K562 (cell line): ENCODE results near the gene PEX19. TPM values are rescaled to one million over a fixed set of nuclear protein-coding genes. Genes with fewer than 3 reads are reported as not detected.

Experiments used
- KDM4B ChIP-seq, 2 experiments: fragments of 450-650 bp in 1 of 2; sonication (generic) in 1 of 2; IDR thresholded peaks; 2 replicates each; pipeline ENCODE4 v1.6.1; 2016 to 2017; ENCODE audit warnings: borderline replicate concordance in 2 of 2, antibody characterized with exemption in 1 of 2, low read depth in 1 of 2, mild to moderate bottlenecking in 1 of 2
- PHB ChIP-seq: fragments of 250-450 bp; sonication (Bioruptor Pico); IDR thresholded peaks from 2 replicates; pipeline ENCODE4 v1.5.0; 2021
- POLR2G ChIP-seq: fragments of 200-400 bp; formaldehyde crosslinking; IDR thresholded peaks from 2 replicates; pipeline ENCODE4 v1.6.1; 2017; ENCODE audit warnings: low read depth, mild to moderate bottlenecking, antibody characterized with exemption, low read length, moderate library complexity
- SMARCA4 ChIP-seq: fragments of 450-650 bp; IDR thresholded peaks from 2 replicates; pipeline ENCODE4 v1.6.1; 2016
- ZBED1 ChIP-seq: IDR thresholded peaks from 2 replicates; pipeline ENCODE4 v1.6.1; 2014
- ZEB2 ChIP-seq: fragments of 450-650 bp; IDR thresholded peaks from 2 replicates; pipeline ENCODE4 v1.6.1; 2016
- ZNF324 ChIP-seq: fragments of 250-450 bp; sonication (Bioruptor Pico); IDR thresholded peaks from 2 replicates; pipeline ENCODE4 v1.4.0; 2020; ENCODE audit warnings: mild to moderate bottlenecking
- ZNF696 ChIP-seq: fragments of 250-450 bp; sonication (Bioruptor Pico); conservative IDR thresholded peaks from 2 replicates; pipeline ENCODE4 v1.4.0; 2020; ENCODE audit warnings: mild to moderate bottlenecking, moderate library complexity
- polyA plus RNA-seq, 8 experiments: library from polyadenylated mRNA; depleted of rRNA in 4 of 8; stranded (reverse) in 5 of 8; unstranded in 3 of 8; fragments of >200 nt; fragmentation: Nextera tagmentation in 2 of 8; fragmentation: Illumina TruSeq in 1 of 8; extraction: Ambion mirVana in 2 of 8; extraction: Trizol in 1 of 8; gene quantifications; 2 replicates each; pipeline versions ENCODE4 v1.2.1 to v1.2.3, GENCODE V29; 2011 to 2014; ENCODE audit warnings: inconsistent platforms in 1 of 8, missing spikeins in 1 of 8
- total RNA-seq, 7 experiments: library from RNA; depleted of rRNA in 6 of 7; stranded (reverse); fragments of >200 nt in 6 of 7; fragmentation: Illumina TruSeq in 2 of 7; extraction: Trizol in 2 of 7; gene quantifications; 2 replicates each; pipeline versions ENCODE4 v1.2.1 to v1.2.3, GENCODE V29; 2011 to 2021; ENCODE audit warnings: low replicate concordance in 1 of 7
- TF ChIP-seq, protein P1 (sequence below), 2 experiments: fragments of 450-650 bp; IDR thresholded peaks; 2 replicates each; pipeline ENCODE4 v1.6.1; 2016; ENCODE audit warnings: mild to moderate bottlenecking in 2 of 2, borderline replicate concordance in 1 of 2, low read depth in 1 of 2, moderate library complexity in 1 of 2
- TF ChIP-seq, protein P2 (sequence below): sonication (generic); formaldehyde crosslinking; IDR thresholded peaks from 2 replicates; pipeline ENCODE4 v1.8.0; 2022; ENCODE audit warnings: missing genetic modification reagents, mild to moderate bottlenecking, borderline replicate concordance
- TF ChIP-seq, protein P3 (sequence below), 2 experiments: fragments of 450-650 bp; conservative IDR thresholded peaks; 2 replicates each; pipeline ENCODE4 v1.6.1; 2017; ENCODE audit warnings: mild to moderate bottlenecking in 2 of 2, moderate library complexity in 2 of 2
- TF ChIP-seq, protein P4 (sequence below): sonication (generic); IDR thresholded peaks from 2 replicates; pipeline ENCODE4 v1.6.1; 2016

PEX19 gene
- total and polyA plus RNA-seq, 9 of the 15 experiments (the other 6 are each of a cell fraction or from before 2014, with no cell fraction given): 32.5 to 103 (median 59.8) TPM

DNA sequence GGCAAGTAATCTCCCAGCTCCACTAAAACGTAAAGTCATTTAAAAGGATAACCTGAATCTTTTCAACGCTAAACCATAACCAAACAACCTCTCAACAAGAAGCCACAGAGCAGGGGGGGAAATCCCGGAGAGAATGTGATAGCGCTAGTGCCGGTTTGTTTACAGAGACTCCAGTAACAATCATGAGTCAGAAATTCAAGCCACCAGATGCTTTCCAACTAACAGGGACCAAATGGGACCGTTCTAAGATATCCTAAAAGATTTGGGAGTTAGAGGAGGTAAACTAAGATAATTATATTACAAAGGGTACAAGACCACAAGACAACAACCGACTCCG, 23.4 kb downstream of the PEX19 start (continued):
- TF ChIP-seq, protein P1, sequence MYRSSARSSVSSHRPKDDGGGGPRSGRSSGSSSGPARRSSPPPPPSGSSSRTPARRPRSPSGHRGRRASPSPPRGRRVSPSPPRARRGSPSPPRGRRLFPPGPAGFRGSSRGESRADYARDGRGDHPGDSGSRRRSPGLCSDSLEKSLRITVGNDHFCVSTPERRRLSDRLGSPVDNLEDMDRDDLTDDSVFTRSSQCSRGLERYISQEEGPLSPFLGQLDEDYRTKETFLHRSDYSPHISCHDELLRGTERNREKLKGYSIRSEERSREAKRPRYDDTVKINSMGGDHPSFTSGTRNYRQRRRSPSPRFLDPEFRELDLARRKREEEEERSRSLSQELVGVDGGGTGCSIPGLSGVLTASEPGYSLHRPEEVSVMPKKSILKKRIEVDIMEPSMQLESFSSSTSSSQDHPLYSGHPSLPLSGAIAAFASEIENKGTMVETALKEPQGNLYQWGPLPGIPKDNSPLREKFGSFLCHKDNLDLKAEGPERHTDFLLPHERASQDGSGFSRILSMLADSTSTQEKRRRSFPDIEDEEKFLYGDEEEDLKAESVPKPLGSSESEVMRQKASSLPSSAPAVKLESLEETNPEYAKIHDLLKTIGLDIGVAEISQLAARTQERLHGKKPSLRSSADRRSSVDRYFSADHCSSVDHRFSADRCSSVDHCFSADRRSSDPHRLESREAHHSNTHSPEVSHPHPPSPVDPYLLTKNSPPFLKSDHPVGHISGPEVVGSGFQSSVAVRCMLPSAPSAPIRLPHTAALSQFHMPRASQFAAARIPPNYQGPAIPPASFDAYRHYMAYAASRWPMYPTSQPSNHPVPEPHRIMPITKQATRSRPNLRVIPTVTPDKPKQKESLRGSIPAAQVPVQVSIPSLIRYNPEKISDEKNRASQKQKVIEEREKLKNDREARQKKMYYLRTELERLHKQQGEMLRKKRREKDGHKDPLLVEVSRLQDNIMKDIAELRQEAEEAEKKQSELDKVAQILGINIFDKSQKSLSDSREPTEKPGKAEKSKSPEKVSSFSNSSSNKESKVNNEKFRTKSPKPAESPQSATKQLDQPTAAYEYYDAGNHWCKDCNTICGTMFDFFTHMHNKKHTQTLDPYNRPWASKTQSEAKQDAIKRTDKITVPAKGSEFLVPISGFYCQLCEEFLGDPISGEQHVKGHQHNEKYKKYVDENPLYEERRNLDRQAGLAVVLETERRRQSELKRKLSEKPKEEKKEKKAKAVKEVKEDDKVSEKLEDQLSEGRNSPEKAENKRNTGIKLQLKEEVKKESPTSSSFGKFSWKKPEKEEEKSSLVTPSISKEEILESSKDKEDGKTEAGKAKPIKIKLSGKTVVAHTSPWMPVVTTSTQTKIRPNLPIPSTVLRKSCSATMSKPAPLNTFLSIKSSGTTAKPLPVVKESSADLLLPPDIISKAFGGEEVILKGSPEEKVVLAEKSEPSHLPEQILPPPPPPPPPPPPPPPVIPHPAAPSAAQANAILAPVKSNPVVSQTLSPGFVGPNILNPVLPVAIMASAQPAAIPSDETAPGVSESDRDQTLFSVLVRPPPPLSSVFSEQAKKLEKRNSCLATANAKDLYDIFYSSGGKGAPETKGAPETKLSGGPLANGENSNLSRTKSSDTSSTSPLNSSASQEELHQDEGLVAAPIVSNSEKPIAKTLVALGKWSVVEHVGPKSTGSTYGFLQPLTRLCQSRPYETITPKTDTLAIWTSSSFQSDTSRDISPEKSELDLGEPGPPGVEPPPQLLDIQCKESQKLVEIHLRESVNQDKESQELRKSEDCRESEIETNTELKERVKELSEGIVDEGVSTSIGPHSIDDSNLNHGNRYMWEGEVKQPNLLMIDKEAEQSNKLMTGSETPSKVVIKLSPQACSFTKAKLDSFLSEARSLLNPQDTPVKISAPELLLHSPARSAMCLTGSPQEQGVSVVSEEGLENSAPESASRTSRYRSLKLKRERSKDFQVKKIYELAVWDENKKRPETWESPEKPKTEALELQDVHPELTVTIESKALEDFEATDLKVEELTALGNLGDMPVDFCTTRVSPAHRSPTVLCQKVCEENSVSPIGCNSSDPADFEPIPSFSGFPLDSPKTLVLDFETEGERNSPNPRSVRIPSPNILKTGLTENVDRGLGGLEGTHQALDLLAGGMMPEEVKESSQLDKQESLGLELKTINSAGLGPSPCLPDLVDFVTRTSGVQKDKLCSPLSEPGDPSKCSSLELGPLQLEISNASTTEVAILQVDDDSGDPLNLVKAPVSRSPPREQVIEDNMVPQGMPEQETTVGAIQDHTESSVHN (IDR thresholded peaks at IDR 0.05; ENCODE audit: borderline replicate concordance in 1 of 2, low read depth in 1 of 2): 0 out of 4 replicates have a peak, but pooled peaks of 1 of the 2 experiments have one; percentile 66
- TF ChIP-seq, protein P2, sequence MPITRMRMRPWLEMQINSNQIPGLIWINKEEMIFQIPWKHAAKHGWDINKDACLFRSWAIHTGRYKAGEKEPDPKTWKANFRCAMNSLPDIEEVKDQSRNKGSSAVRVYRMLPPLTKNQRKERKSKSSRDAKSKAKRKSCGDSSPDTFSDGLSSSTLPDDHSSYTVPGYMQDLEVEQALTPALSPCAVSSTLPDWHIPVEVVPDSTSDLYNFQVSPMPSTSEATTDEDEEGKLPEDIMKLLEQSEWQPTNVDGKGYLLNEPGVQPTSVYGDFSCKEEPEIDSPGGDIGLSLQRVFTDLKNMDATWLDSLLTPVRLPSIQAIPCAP (CRISPR knock-in tag): no peak
- TF ChIP-seq SMARCA4 (peak; percentile 64; the same call in 1 of the 2 replicates), ZEB2 (no peak), ZBED1 (no peak), ZNF696 (no peak), POLR2G (no peak), PHB (no peak), KDM4B (IDR thresholded peaks at IDR 0.05; ENCODE audit: borderline replicate concordance in 2 of 2, low read depth in 1 of 2) (no peak), ZNF324 (no peak)
- TF ChIP-seq, protein P3, sequence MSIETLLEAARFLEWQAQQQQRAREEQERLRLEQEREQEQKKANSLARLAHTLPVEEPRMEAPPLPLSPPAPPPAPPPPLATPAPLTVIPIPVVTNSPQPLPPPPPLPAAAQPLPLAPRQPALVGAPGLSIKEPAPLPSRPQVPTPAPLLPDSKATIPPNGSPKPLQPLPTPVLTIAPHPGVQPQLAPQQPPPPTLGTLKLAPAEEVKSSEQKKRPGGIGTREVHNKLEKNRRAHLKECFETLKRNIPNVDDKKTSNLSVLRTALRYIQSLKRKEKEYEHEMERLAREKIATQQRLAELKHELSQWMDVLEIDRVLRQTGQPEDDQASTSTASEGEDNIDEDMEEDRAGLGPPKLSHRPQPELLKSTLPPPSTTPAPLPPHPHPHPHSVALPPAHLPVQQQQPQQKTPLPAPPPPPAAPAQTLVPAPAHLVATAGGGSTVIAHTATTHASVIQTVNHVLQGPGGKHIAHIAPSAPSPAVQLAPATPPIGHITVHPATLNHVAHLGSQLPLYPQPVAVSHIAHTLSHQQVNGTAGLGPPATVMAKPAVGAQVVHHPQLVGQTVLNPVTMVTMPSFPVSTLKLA (conservative IDR thresholded peaks at IDR 0.05): peak; percentile 57 to 71; a peak in 3 of 4 replicates
- TF ChIP-seq, protein P4, sequence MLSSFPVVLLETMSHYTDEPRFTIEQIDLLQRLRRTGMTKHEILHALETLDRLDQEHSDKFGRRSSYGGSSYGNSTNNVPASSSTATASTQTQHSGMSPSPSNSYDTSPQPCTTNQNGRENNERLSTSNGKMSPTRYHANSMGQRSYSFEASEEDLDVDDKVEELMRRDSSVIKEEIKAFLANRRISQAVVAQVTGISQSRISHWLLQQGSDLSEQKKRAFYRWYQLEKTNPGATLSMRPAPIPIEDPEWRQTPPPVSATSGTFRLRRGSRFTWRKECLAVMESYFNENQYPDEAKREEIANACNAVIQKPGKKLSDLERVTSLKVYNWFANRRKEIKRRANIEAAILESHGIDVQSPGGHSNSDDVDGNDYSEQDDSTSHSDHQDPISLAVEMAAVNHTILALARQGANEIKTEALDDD: peak; percentile 83
